ENCODE data around the gene PXMP4. TPM values are rescaled to one million over a fixed set of nuclear protein-coding genes. Genes with fewer than 3 reads are reported as not detected.
"Not testable (repeated sequence)": the region's sequence is repeated elsewhere in the genome, so short reads cannot be mapped to it uniquely, and the experiment has no call there.

The PXMP4 gene
- total RNA-seq, 1 experiment from 2014 or later, result 5.7 TPM

GRCh38 chr20:33701629-33702450 lies 18.3 kb downstream of the PXMP4 start:
- Mint-ChIP-seq H3K27me3 (ENCODE audit: low read depth) (peaks cover 16% of the 10 kb centered on the region), H3K36me3 (ENCODE audit: insufficient read depth in 1 of 3, low read depth in 3 of 3) (peaks cover 10 to 27% (median 14%) of the 10 kb centered on the region in 3 experiments), H3K27ac (peak overlapping the region in 1 of 3 experiments; percentile 84; a peak in 1 of 7 replicates), H3K4me1 (no peaks in the 10 kb centered on the region), H3K9me3 (peaks cover 26 to 36% of the 10 kb centered on the region in 2 experiments), H3K4me3 (no peak overlapping the region)
- Histone ChIP-seq H3K27me3 (ENCODE audit: insufficient read depth, low read length) (no peaks in the 10 kb centered on the region), H3K9me3 (ENCODE audit: control insufficient read depth, low read depth, low read length) (no peaks in the 10 kb centered on the region), H4K5ac (ENCODE audit: insufficient read length, low read depth, low read length) (no peak overlapping the region), H3K4me1 (ENCODE audit: insufficient read depth, low read length) (no peaks in the 10 kb centered on the region), H3K27ac (ENCODE audit: insufficient read length, low read depth, low read length) (no peak overlapping the region), H3K23me2 (ENCODE audit: insufficient read length, low read depth, low read length, poor library complexity, severe bottlenecking) (no peaks in the 10 kb centered on the region), H2AFZ (ENCODE audit: low read length) (no peak overlapping the region), H2BK120ac (ENCODE audit: low read depth, low read length, poor library complexity, severe bottlenecking) (no peak overlapping the region), H4K20me1 (ENCODE audit: control insufficient read depth, insufficient read depth, insufficient read length) (no peaks in the 10 kb centered on the region), H3K18ac (ENCODE audit: insufficient read length, low read depth, low read length) (no peak overlapping the region), H2AK5ac (ENCODE audit: insufficient read length, low read length) (no peak overlapping the region), H3K56ac (ENCODE audit: insufficient read length, low read depth, low read length) (no peak overlapping the region), H3K79me1 (ENCODE audit: insufficient read depth, low read depth, low read length, poor library complexity, severe bottlenecking) (no peaks in the 10 kb centered on the region), H3K14ac (ENCODE audit: insufficient read depth, low read length) (no peak overlapping the region), H3T11ph (ENCODE audit: low read length) (no peak overlapping the region), H3K4ac (ENCODE audit: low read depth, low read length) (no peak overlapping the region), H2BK5ac (ENCODE audit: insufficient read length, low read length) (no peak overlapping the region), H3K79me2 (ENCODE audit: insufficient read depth, low read length) (no peaks in the 10 kb centered on the region), H2BK12ac (ENCODE audit: insufficient read length, low read depth, low read length) (no peak overlapping the region), H2BK20ac (ENCODE audit: low read depth, low read length, poor library complexity, severe bottlenecking) (no peak overlapping the region), H2BK15ac (ENCODE audit: low read depth, low read length) (no peak overlapping the region), H3K23ac (ENCODE audit: insufficient read length, low read depth, low read length) (no peak overlapping the region), H3K9ac (ENCODE audit: extremely low read depth, insufficient read length, low read length) (no peak overlapping the region), H3K4me2 (ENCODE audit: insufficient read depth, insufficient read length, low read length) (no peak overlapping the region), H4K91ac (ENCODE audit: insufficient read length, low read depth, low read length) (no peak overlapping the region), H4K8ac (replicated peaks; ENCODE audit: insufficient read length, low read depth, low read length) (no peak overlapping the region)
- no CpG with 5 or more reads among the region's 27 CpGs for WGBS (ENCODE audit: extremely low coverage, insufficient read length, low lambda C conversion rate)
- DNase-seq, result no peak
- TF ChIP-seq, protein P1, sequence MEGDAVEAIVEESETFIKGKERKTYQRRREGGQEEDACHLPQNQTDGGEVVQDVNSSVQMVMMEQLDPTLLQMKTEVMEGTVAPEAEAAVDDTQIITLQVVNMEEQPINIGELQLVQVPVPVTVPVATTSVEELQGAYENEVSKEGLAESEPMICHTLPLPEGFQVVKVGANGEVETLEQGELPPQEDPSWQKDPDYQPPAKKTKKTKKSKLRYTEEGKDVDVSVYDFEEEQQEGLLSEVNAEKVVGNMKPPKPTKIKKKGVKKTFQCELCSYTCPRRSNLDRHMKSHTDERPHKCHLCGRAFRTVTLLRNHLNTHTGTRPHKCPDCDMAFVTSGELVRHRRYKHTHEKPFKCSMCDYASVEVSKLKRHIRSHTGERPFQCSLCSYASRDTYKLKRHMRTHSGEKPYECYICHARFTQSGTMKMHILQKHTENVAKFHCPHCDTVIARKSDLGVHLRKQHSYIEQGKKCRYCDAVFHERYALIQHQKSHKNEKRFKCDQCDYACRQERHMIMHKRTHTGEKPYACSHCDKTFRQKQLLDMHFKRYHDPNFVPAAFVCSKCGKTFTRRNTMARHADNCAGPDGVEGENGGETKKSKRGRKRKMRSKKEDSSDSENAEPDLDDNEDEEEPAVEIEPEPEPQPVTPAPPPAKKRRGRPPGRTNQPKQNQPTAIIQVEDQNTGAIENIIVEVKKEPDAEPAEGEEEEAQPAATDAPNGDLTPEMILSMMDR (conservative IDR thresholded peaks at IDR 0.05), result no peak

DNA sequence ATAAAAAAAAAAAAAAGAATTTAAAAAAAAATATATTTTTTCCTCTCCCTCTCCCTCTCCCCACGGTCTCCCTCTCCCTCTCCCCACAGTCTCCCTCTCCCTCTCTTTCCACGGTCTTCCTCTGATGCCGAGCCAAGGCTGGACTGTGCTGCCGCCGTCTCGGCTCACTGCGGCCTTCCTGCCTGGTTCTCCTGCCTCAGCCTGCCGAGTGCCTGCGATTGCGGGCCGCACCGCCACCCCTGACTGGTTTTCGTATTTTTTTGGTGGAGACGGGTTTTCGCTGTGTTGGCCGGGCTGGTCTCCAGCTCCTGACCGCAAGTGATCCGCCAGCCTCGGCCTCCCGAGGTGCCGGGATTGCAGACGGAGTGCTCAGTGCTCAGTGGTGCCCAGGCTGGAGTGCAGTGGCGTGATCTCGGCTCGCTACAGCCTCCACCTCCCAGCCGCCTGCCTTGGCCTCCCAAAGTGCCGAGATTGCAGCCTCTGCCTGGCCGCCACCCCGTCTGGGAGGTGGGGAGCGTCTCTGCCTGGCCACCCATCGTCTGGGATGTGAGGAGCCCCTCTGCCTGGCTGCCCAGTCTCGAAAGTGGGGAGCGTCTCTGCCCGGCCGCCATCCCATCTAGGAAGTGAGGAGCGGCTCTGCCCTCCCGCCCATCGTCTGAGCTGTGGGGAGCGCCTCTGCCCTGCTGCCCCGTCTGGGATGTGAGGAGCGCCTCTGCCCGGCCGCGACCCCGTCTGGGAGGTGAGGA lies 19.2 kb downstream of the PXMP4 start:
- H3K27ac Mint-ChIP-seq; H3K56ac ChIP-seq (ENCODE audit: insufficient read length, low read depth, low read length); H4K91ac ChIP-seq (ENCODE audit: insufficient read length, low read depth, low read length); H3K79me2 ChIP-seq (ENCODE audit: insufficient read depth, low read length); H3K23me2 ChIP-seq (ENCODE audit: insufficient read length, low read depth, low read length, poor library complexity, severe bottlenecking); H3K79me1 ChIP-seq (ENCODE audit: insufficient read depth, low read depth, low read length, poor library complexity, severe bottlenecking); H3K4me3 Mint-ChIP-seq; H3K4me1 ChIP-seq (ENCODE audit: insufficient read depth, low read length); H3K27me3 ChIP-seq (ENCODE audit: insufficient read depth, low read length); H2AFZ ChIP-seq (ENCODE audit: low read length); H3K9ac ChIP-seq (ENCODE audit: extremely low read depth, insufficient read length, low read length); H3K4me2 ChIP-seq (ENCODE audit: insufficient read depth, insufficient read length, low read length); H2BK5ac ChIP-seq (ENCODE audit: insufficient read length, low read length); DNase-seq; H3K9me3 ChIP-seq (ENCODE audit: control insufficient read depth, low read depth, low read length); H4K20me1 ChIP-seq (ENCODE audit: control insufficient read depth, insufficient read depth, insufficient read length); H3K4me1 Mint-ChIP-seq; H2BK120ac ChIP-seq (ENCODE audit: low read depth, low read length, poor library complexity, severe bottlenecking); H3T11ph ChIP-seq (ENCODE audit: low read length); H4K5ac ChIP-seq (ENCODE audit: insufficient read length, low read depth, low read length); H3K23ac ChIP-seq (ENCODE audit: insufficient read length, low read depth, low read length); H2AK5ac ChIP-seq (ENCODE audit: insufficient read length, low read length); H3K4ac ChIP-seq (ENCODE audit: low read depth, low read length); H3K14ac ChIP-seq (ENCODE audit: insufficient read depth, low read length); H3K18ac ChIP-seq (ENCODE audit: insufficient read length, low read depth, low read length); H3K27ac ChIP-seq (ENCODE audit: insufficient read length, low read depth, low read length); H4K8ac ChIP-seq (replicated peaks; ENCODE audit: insufficient read length, low read depth, low read length); H2BK12ac ChIP-seq (ENCODE audit: insufficient read length, low read depth, low read length); H2BK20ac ChIP-seq (ENCODE audit: low read depth, low read length, poor library complexity, severe bottlenecking); H2BK15ac ChIP-seq (ENCODE audit: low read depth, low read length): not testable (repeated sequence)
- Mint-ChIP-seq H3K36me3 (ENCODE audit: insufficient read depth in 1 of 3, low read depth in 3 of 3) (peaks cover 10 to 27% (median 14%) of the 10 kb centered on the region in 3 experiments), H3K9me3 (peaks cover 26 to 36% of the 10 kb centered on the region in 2 experiments), H3K27me3 (ENCODE audit: low read depth) (peaks cover 16% of the 10 kb centered on the region)
- no CpG with 5 or more reads among the region's 45 CpGs for WGBS (ENCODE audit: extremely low coverage, insufficient read length, low lambda C conversion rate)
